IMR-90 (cell line): ENCODE measurements around the gene PRMT1.

Experiments
- MAZ ChIP-seq: IDR thresholded peaks from 2 replicates; pipeline ENCODE4 v1.6.1; 2012; ENCODE audit warnings: low read depth, mild to moderate bottlenecking, low read length, improper control_type of control experiment, moderate library complexity, borderline replicate concordance
- RFX5 ChIP-seq: IDR thresholded peaks from 2 replicates; pipeline ENCODE4 v1.8.0; 2012; ENCODE audit warnings: low read depth, mild to moderate bottlenecking, low read length, moderate library complexity
- TF ChIP-seq, protein P1 (sequence below): conservative IDR thresholded peaks from 2 replicates; pipeline ENCODE4 v1.5.1; 2012; ENCODE audit warnings: mild to moderate bottlenecking, low read depth, low read length, improper control_type of control experiment

DNA sequence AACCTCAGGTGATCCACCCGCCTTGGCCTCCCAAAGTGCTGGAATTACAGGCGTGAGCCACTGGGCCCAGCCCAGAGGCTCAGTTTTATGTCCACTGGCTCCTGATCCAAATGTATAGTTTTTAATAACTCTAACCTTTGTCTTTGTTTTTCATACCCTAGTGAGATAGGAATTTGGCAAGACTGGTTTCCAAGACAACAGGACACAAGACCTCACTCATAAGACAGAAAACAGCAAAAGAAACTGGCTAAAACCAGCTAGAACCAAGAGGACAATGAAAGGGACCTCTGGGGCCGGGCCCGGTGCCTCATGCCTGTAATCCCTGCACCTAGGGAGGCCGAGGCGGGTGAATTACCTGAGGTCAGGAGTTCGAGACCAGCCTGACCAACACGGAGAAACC, 41.4 kb downstream of the PRMT1 start:
- TF ChIP-seq, protein P1, sequence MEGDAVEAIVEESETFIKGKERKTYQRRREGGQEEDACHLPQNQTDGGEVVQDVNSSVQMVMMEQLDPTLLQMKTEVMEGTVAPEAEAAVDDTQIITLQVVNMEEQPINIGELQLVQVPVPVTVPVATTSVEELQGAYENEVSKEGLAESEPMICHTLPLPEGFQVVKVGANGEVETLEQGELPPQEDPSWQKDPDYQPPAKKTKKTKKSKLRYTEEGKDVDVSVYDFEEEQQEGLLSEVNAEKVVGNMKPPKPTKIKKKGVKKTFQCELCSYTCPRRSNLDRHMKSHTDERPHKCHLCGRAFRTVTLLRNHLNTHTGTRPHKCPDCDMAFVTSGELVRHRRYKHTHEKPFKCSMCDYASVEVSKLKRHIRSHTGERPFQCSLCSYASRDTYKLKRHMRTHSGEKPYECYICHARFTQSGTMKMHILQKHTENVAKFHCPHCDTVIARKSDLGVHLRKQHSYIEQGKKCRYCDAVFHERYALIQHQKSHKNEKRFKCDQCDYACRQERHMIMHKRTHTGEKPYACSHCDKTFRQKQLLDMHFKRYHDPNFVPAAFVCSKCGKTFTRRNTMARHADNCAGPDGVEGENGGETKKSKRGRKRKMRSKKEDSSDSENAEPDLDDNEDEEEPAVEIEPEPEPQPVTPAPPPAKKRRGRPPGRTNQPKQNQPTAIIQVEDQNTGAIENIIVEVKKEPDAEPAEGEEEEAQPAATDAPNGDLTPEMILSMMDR, result no peak
- no peak for TF ChIP-seq MAZ
- TF ChIP-seq RFX5, result no peak
